AG04449 (cell line): ENCODE measurements around the gene RNF126.

Experiments used
- CTCF ChIA-PET: fragments of 350-600 bp; formaldehyde crosslinking; extraction: SDS; loops from one replicate; lab custom pipeline; 2021; ENCODE audit warnings: antibody characterized with exemption; lab: Yijun Ruan, JAX
- POLR2A ChIA-PET: fragments of 400-600, 350-600 bp; formaldehyde crosslinking; extraction: SDS; loops from one replicate; lab custom pipeline; 2020; ENCODE audit warnings: antibody characterized with exemption, inconsistent platforms; lab: Yijun Ruan, JAX
- DNase-seq: peaks from one replicate; pipeline ENCODE4 v3.0.0-alpha.2; 2010; ENCODE audit warnings: low read depth, low spot score
- H3K4me3 ChIP-seq: 2 replicates; pipeline ENCODE4 v1.5.1; 2011; ENCODE audit warnings: low read depth, mild to moderate bottlenecking, control low read depth, low read length
- TF ChIP-seq, protein P1 (sequence below): IDR thresholded peaks from one replicate; pipeline ENCODE4 v1.5.1; 2011; ENCODE audit warnings: mild to moderate bottlenecking, moderate library complexity, low read length, control low read depth, inconsistent platforms; ENCODE audit not compliant: insufficient read depth; ENCODE audit errors: missing control alignments

RNF126 gene

GRCh38 chr19:625257-625656, 37.8 kb downstream of the RNF126 start:
- ChIA-PET POLR2A (no interaction called here), CTCF (interaction anchor here (1.2 to 2.1 kb wide), 4 partner anchors 8 to 114 kb away, joined by 3 to 9 read pairs (median 4); partner anchors contain the start of gene POLRMT)
- TF ChIP-seq, protein P1, sequence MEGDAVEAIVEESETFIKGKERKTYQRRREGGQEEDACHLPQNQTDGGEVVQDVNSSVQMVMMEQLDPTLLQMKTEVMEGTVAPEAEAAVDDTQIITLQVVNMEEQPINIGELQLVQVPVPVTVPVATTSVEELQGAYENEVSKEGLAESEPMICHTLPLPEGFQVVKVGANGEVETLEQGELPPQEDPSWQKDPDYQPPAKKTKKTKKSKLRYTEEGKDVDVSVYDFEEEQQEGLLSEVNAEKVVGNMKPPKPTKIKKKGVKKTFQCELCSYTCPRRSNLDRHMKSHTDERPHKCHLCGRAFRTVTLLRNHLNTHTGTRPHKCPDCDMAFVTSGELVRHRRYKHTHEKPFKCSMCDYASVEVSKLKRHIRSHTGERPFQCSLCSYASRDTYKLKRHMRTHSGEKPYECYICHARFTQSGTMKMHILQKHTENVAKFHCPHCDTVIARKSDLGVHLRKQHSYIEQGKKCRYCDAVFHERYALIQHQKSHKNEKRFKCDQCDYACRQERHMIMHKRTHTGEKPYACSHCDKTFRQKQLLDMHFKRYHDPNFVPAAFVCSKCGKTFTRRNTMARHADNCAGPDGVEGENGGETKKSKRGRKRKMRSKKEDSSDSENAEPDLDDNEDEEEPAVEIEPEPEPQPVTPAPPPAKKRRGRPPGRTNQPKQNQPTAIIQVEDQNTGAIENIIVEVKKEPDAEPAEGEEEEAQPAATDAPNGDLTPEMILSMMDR: no peak

GRCh38 chr19:624433-625109, 38.4 kb downstream of the RNF126 start:
- no peak overlapping the region for H3K4me3 ChIP-seq
- DNase-seq: no peak
- ChIA-PET POLR2A (interaction anchor here (1.2 kb wide), 1 partner anchor 10 kb away, joined by 3 read pairs; no protein-coding TSS in a partner anchor), CTCF (interaction anchor here (0.8 to 2.1 kb wide), 3 partner anchors 9 to 92 kb away, joined by 3 to 9 read pairs (median 3); partner anchors contain the start of gene POLRMT)
- TF ChIP-seq, protein P1: no peak

More at GRCh38 chr19:625257-625656, 37.8 kb downstream of the RNF126 start:
- H3K4me3 ChIP-seq: no peak overlapping the region
- no peak for DNase-seq

DNA sequence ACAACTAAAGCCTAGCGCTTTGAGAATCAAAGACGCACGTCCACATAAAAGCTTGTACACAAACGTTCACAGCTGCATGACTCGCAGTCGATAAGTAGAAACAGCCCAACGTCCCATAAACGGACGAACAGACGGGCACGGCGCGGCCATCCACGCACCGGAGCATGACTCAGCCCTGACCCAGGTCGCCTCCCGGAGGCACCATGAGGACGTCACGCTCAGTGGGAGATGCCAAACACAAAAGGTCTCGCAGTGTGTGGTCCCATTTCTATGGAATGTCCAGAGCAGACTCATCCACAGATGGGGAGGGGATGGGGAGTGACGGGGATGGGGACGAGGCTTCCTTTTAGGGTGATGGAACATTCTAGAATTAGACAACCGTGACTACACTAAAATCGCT, 39.0 kb downstream of the RNF126 start:
- no peak overlapping the region for H3K4me3 ChIP-seq
- DNase-seq: peak; percentile 78
- ChIA-PET POLR2A (interaction anchor here (1.2 kb wide), 1 partner anchor 10 kb away, joined by 3 read pairs; no protein-coding TSS in a partner anchor), CTCF (interaction anchor here (0.8 to 1.4 kb wide), 2 partner anchors 10 to 91 kb away, joined by 3 read pairs; partner anchors contain the start of gene POLRMT)
- TF ChIP-seq, protein P1: no peak

- CTCF ChIA-PET: interaction anchor here (1.0 kb wide), 1 partner anchor 38 kb away, joined by 3 read pairs; no protein-coding TSS in a partner anchor
Observed at GRCh38 chr19:623175-623916, 39.7 kb downstream of the RNF126 start.

DNA sequence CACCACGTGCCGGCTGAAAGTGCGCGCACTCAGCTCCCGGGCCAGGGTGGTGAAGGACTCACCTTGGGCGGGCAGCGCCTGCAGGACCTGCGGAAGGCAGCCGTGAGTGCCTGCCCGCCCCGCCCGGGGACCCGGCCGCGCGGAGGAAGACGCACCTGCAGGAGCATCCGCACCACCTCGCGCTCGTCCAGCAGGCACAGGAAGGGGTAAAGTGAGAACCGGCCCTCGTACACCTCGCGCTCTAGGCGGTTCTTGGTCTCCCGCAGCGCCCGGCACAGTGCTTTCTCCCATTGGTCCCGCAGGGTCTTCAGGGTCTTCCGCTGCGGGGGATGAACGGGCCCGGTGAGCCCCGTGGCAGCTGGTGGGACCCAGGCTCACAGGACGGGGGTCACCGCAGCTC, 40.3 kb downstream of the RNF126 start:
- POLR2A ChIA-PET: interaction anchor here (0.8 kb wide), 1 partner anchor 10 kb away, joined by 4 read pairs; no protein-coding TSS in a partner anchor
- no peak overlapping the region for H3K4me3 ChIP-seq
- CTCF ChIA-PET: interaction anchor here (1.0 kb wide), 1 partner anchor 38 kb away, joined by 3 read pairs; no protein-coding TSS in a partner anchor
- no peak for DNase-seq
- TF ChIP-seq, protein P1: no peak

More at GRCh38 chr19:623175-623916, 39.7 kb downstream of the RNF126 start:
- TF ChIP-seq, protein P1: no peak
- DNase-seq: no peak
- POLR2A ChIA-PET: interaction anchor here (0.8 to 1.2 kb wide), 2 partner anchors 11 kb away, joined by 3 to 4 read pairs; no protein-coding TSS in a partner anchor
- H3K4me3 ChIP-seq: no peak overlapping the region
